ENCODE data around the gene CCDC175.

The CCDC175 gene

DNA sequence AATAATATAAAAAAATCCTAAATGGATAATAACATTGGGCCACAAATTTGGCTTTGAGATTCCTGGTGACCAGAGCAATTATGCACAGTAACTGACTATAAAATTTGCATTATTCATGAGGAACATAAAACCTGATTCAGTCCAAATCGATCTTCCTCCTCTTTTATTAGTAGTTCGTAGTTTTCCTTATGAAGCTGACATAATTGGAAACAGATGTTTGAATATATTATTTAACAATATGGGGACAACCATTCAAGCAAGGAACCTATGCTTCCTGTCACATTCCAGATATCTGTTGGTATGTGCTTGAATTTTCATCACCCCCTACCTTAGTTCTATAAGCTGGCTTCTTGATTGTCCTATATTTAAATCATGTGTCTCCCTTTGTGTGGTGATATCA, 34.9 kb downstream of the CCDC175 start:
- Histone ChIP-seq H2BK5ac (ENCODE audit: low read depth, low read length, poor library complexity) (no peak overlapping the region), H3K4me2 (ENCODE audit: low read length) (no peak overlapping the region), H3K18ac (ENCODE audit: low read length) (no peak overlapping the region), H4K12ac (ENCODE audit: low read depth, low read length) (no peak overlapping the region), H3K9ac (ENCODE audit: low read length) (no peak overlapping the region), H2BK12ac (ENCODE audit: low read length) (no peak overlapping the region), H3K23ac (ENCODE audit: low read length) (no peak overlapping the region), H2BK120ac (ENCODE audit: insufficient read depth, low read length, poor library complexity) (no peak overlapping the region), H3K4me3 (ENCODE audit: low read depth, low read length) (no peak overlapping the region), H3K4ac (ENCODE audit: low read depth, low read length) (no peak overlapping the region), H3K27ac (ENCODE audit: low read depth, low read length) (no peak overlapping the region), H3K9me3 (ENCODE audit: insufficient read depth, low read depth, low read length) (no peaks in the 10 kb centered on the region), H3K36me3 (ENCODE audit: control insufficient read depth in 1 of 2, insufficient read depth in 2 of 2, low read length in 2 of 2) (no peaks in the 10 kb centered on the region), H4K8ac (ENCODE audit: low read depth, low read length) (no peak overlapping the region), H3K79me2 (ENCODE audit: control insufficient read depth, insufficient read depth, low read length, poor library complexity) (no peaks in the 10 kb centered on the region), H3K14ac (ENCODE audit: low read length) (no peak overlapping the region), H2AFZ (ENCODE audit: insufficient read depth, low read length, poor library complexity) (no peak overlapping the region), H2AK5ac (ENCODE audit: low read length) (no peak overlapping the region), H3K4me1 (ENCODE audit: control insufficient read depth in 1 of 2, insufficient read depth in 2 of 2, low read length in 2 of 2) (no peaks in the 10 kb centered on the region), H3K27me3 (ENCODE audit: insufficient read depth, low read length) (no peaks in the 10 kb centered on the region), H4K91ac (ENCODE audit: low read depth, low read length) (no peak overlapping the region), H3K79me1 (ENCODE audit: low read length) (no peaks in the 10 kb centered on the region)
- no peak for DNase-seq
- no CpG with 5 or more reads among the region's 2 CpGs for WGBS (ENCODE audit: extremely low coverage, insufficient coverage, insufficient read length)

DNA sequence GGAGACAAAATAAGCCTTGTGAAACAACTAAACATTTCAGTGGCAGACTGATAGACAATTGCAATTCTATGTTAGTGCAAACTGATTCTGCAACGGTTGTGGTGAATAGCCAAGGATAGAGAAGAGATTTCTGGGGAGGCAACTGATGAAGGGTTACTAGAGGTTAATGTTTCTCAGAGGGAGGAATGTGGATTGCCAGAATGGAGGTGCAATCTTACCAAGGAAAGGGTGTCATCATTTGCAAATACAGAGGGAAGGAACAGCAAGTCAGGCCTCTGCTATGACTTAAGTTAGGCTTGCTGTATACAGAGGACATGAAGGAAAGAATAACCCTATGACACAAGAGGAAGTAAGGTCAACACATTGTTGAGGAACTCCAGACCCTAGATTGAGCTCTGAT, 35.8 kb downstream of the CCDC175 start:
- H3K9ac ChIP-seq (ENCODE audit: low read length) = no peak overlapping the region
- DNase-seq = no peak
- no peak overlapping the region for H2BK12ac ChIP-seq (ENCODE audit: low read length)
- H3K36me3 ChIP-seq (ENCODE audit: control insufficient read depth in 1 of 2, insufficient read depth in 2 of 2, low read length in 2 of 2) = no peaks in the 10 kb centered on the region
- H3K9me3 ChIP-seq (ENCODE audit: insufficient read depth, low read depth, low read length) = no peaks in the 10 kb centered on the region
- no peak overlapping the region for H2AK5ac ChIP-seq (ENCODE audit: low read length)
- H2BK5ac ChIP-seq (ENCODE audit: low read depth, low read length, poor library complexity) = no peak overlapping the region
- no CpG with 5 or more reads among the region's 1 CpG for WGBS (ENCODE audit: extremely low coverage, insufficient coverage, insufficient read length)
- no peak overlapping the region for H4K8ac ChIP-seq (ENCODE audit: low read depth, low read length)
- no peak overlapping the region for H3K4ac ChIP-seq (ENCODE audit: low read depth, low read length)
- no peak overlapping the region for H2AFZ ChIP-seq (ENCODE audit: insufficient read depth, low read length, poor library complexity)
- H3K14ac ChIP-seq (ENCODE audit: low read length) = no peak overlapping the region
- no peaks in the 10 kb centered on the region for H3K4me1 ChIP-seq (ENCODE audit: control insufficient read depth in 1 of 2, insufficient read depth in 2 of 2, low read length in 2 of 2)
- no peak overlapping the region for H3K27ac ChIP-seq (ENCODE audit: low read depth, low read length)
- H3K4me3 ChIP-seq (ENCODE audit: low read depth, low read length) = no peak overlapping the region
- H2BK120ac ChIP-seq (ENCODE audit: insufficient read depth, low read length, poor library complexity) = no peak overlapping the region
- no peaks in the 10 kb centered on the region for H3K27me3 ChIP-seq (ENCODE audit: insufficient read depth, low read length)
- H3K79me2 ChIP-seq (ENCODE audit: control insufficient read depth, insufficient read depth, low read length, poor library complexity) = no peaks in the 10 kb centered on the region
- H3K4me2 ChIP-seq (ENCODE audit: low read length) = no peak overlapping the region
- H4K91ac ChIP-seq (ENCODE audit: low read depth, low read length) = no peak overlapping the region
- H3K18ac ChIP-seq (ENCODE audit: low read length) = no peak overlapping the region
- no peaks in the 10 kb centered on the region for H3K79me1 ChIP-seq (ENCODE audit: low read length)
- H4K12ac ChIP-seq (ENCODE audit: low read depth, low read length) = no peak overlapping the region
- H3K23ac ChIP-seq (ENCODE audit: low read length) = no peak overlapping the region

DNA sequence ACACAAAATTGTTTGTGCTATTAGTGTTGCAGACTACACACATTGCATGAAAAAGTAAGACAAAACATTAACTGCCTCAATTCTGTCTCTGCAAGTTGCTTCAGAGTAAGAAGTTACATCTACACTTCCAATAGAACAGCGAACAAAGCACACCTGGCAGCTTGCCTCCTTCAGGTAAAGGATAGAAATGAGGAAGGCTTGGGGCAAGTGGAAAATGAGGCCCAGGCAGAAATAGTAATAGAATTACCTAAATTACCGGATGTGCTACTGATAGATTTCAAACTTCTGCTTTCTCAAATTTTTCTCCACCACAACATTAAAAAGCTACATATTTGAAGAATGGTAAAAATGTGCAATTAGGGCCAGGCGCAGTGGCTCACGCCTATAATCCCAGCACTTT, 37.7 kb downstream of the CCDC175 start:
- H3K4me1 ChIP-seq (ENCODE audit: control insufficient read depth in 1 of 2, insufficient read depth in 2 of 2, low read length in 2 of 2) = no peaks in the 10 kb centered on the region
- no peak overlapping the region for H3K4me3 ChIP-seq (ENCODE audit: low read depth, low read length)
- no peak overlapping the region for H3K14ac ChIP-seq (ENCODE audit: low read length)
- no peak overlapping the region for H3K4me2 ChIP-seq (ENCODE audit: low read length)
- H3K79me2 ChIP-seq (ENCODE audit: control insufficient read depth, insufficient read depth, low read length, poor library complexity) = no peaks in the 10 kb centered on the region
- H2BK120ac ChIP-seq (ENCODE audit: insufficient read depth, low read length, poor library complexity) = no peak overlapping the region
- no peak overlapping the region for H4K8ac ChIP-seq (ENCODE audit: low read depth, low read length)
- no peak overlapping the region for H2BK12ac ChIP-seq (ENCODE audit: low read length)
- H3K27me3 ChIP-seq (ENCODE audit: insufficient read depth, low read length) = no peaks in the 10 kb centered on the region
- no peaks in the 10 kb centered on the region for H3K9me3 ChIP-seq (ENCODE audit: insufficient read depth, low read depth, low read length)
- no peak overlapping the region for H3K4ac ChIP-seq (ENCODE audit: low read depth, low read length)
- no peak overlapping the region for H3K9ac ChIP-seq (ENCODE audit: low read length)
- no peaks in the 10 kb centered on the region for H3K36me3 ChIP-seq (ENCODE audit: control insufficient read depth in 1 of 2, insufficient read depth in 2 of 2, low read length in 2 of 2)
- H4K12ac ChIP-seq (ENCODE audit: low read depth, low read length) = no peak overlapping the region
- H2AK5ac ChIP-seq (ENCODE audit: low read length) = no peak overlapping the region
- WGBS (ENCODE audit: extremely low coverage, insufficient coverage, insufficient read length) = no CpG with 5 or more reads among the region's 4 CpGs
- H4K91ac ChIP-seq (ENCODE audit: low read depth, low read length) = no peak overlapping the region
- H3K79me1 ChIP-seq (ENCODE audit: low read length) = no peaks in the 10 kb centered on the region
- no peak overlapping the region for H2AFZ ChIP-seq (ENCODE audit: insufficient read depth, low read length, poor library complexity)
- H3K18ac ChIP-seq (ENCODE audit: low read length) = no peak overlapping the region
- no peak overlapping the region for H2BK5ac ChIP-seq (ENCODE audit: low read depth, low read length, poor library complexity)
- DNase-seq = peak; percentile 45 to 76
- H3K27ac ChIP-seq (ENCODE audit: low read depth, low read length) = no peak overlapping the region
- H3K23ac ChIP-seq (ENCODE audit: low read length) = no peak overlapping the region

DNA sequence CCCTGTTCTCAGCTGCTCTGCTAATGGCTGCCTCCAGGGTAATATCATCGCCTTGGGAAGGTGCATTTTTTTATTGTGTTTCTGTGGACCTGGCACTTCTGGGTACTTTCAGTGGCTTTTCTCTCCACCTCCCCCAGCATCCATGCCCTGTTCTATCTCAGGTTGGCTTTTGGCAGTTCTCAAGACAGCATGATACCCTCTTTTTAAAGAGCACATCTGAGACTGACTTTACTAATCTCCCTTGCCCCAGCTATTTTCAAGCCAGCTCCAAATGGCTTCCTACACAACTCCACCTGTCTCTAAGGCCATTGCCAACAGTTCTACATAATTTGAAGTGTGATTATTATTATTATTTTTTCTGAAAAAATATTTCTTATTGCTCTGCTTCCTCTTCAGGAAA, 39.1 kb downstream of the CCDC175 start:
- Histone ChIP-seq H3K9ac (ENCODE audit: low read length) (no peak overlapping the region), H3K4me3 (ENCODE audit: low read depth, low read length) (no peak overlapping the region), H3K4me2 (ENCODE audit: low read length) (no peak overlapping the region), H3K18ac (ENCODE audit: low read length) (no peak overlapping the region), H3K23ac (ENCODE audit: low read length) (no peak overlapping the region), H2AFZ (ENCODE audit: insufficient read depth, low read length, poor library complexity) (no peak overlapping the region), H2BK12ac (ENCODE audit: low read length) (no peak overlapping the region), H3K27me3 (ENCODE audit: insufficient read depth, low read length) (no peaks in the 10 kb centered on the region), H2BK5ac (ENCODE audit: low read depth, low read length, poor library complexity) (no peak overlapping the region), H4K91ac (ENCODE audit: low read depth, low read length) (no peak overlapping the region), H2BK120ac (ENCODE audit: insufficient read depth, low read length, poor library complexity) (no peak overlapping the region), H3K14ac (ENCODE audit: low read length) (no peak overlapping the region), H3K36me3 (ENCODE audit: control insufficient read depth in 1 of 2, insufficient read depth in 2 of 2, low read length in 2 of 2) (no peaks in the 10 kb centered on the region), H3K4me1 (ENCODE audit: control insufficient read depth in 1 of 2, insufficient read depth in 2 of 2, low read length in 2 of 2) (no peaks in the 10 kb centered on the region), H3K79me2 (ENCODE audit: control insufficient read depth, insufficient read depth, low read length, poor library complexity) (no peaks in the 10 kb centered on the region), H3K79me1 (ENCODE audit: low read length) (no peaks in the 10 kb centered on the region), H3K9me3 (ENCODE audit: insufficient read depth, low read depth, low read length) (no peaks in the 10 kb centered on the region), H3K27ac (ENCODE audit: low read depth, low read length) (no peak overlapping the region), H2AK5ac (ENCODE audit: low read length) (no peak overlapping the region), H3K4ac (ENCODE audit: low read depth, low read length) (no peak overlapping the region), H4K12ac (ENCODE audit: low read depth, low read length) (no peak overlapping the region), H4K8ac (ENCODE audit: low read depth, low read length) (no peak overlapping the region)
- WGBS (ENCODE audit: extremely low coverage, insufficient coverage, insufficient read length) = no CpG with 5 or more reads among the region's 1 CpG
- DNase-seq = no peak
